GM12878 (cell line): Measurements from ENCODE around the gene NDC80. TPM values are rescaled to one million over a fixed set of nuclear protein-coding genes. Genes with fewer than 3 reads are reported as not detected.

Experiments
- ATAC-seq: fragments of 200-7000 bp; cut with Tn5 transposase; 3 replicates; pipeline ENCODE4 v1.9.1; 2020; ENCODE audit warnings: mild to moderate bottlenecking, moderate library complexity
- BruUV-seq: library from RNA; stranded (reverse); fragments of 400-500 nt; replicated peaks from 2 replicates; lab custom pipeline; 2021; lab: Mats Ljungman, UMichigan
- CTCF ChIA-PET: fragments of 300-600 bp; sonication (Branson Sonifier 250); formaldehyde crosslinking; extraction: SDS; loops from one replicate; lab custom pipeline; 2021; ENCODE audit warnings: inconsistent platforms; lab: Yijun Ruan, JAX
- POLR2A ChIA-PET: fragments of 350-600 bp; formaldehyde crosslinking; extraction: SDS; loops from one replicate; lab custom pipeline; 2021; ENCODE audit warnings: inconsistent platforms; lab: Charles Lee
- RAD21 ChIA-PET: fragments of 300-600 bp; sonication (Branson Sonifier 250); formaldehyde crosslinking; loops from one replicate; lab custom pipeline; 2023; ENCODE audit warnings: antibody characterized with exemption; ENCODE audit not compliant: unreplicated experiment; lab: Charles Lee
- SMC1A ChIA-PET: fragments of 300-600 bp; sonication (Branson Sonifier 250); formaldehyde crosslinking; loops from one replicate; lab custom pipeline; 2023; ENCODE audit not compliant: unreplicated experiment, uncharacterized antibody; lab: Charles Lee
- DNase-seq: peaks from one replicate; pipeline ENCODE4 v3.0.0-alpha.2; 2011; ENCODE audit warnings: low read depth, low spot score
- FAIRE-seq: peaks from 3 replicates; lab custom pipeline; 2011; peaks lifted over from hg19 to GRCh38; lab: Jason Lieb, UNC
- H2AFZ ChIP-seq: 2 replicates; pipeline ENCODE4 v1.6.0; 2011; ENCODE audit warnings: low read depth, low read length, control low read depth; ENCODE audit not compliant: control insufficient read depth
- H3K27ac ChIP-seq: 2 replicates; pipeline ENCODE4 v1.5.1; 2011; ENCODE audit warnings: control low read depth; ENCODE audit not compliant: control insufficient read depth, insufficient read depth
- H3K27me3 ChIP-seq, 2 experiments: replicated peaks in 1 of 2; 2 replicates each; pipeline versions ENCODE4 v1.6.0 to v1.6.1; 2011; ENCODE audit warnings: low read length in 1 of 2; ENCODE audit not compliant: control insufficient read depth in 2 of 2, insufficient read depth in 2 of 2
- H3K36me3 ChIP-seq, 2 experiments: 2 replicates each; pipeline ENCODE4 v1.5.1; 2011; ENCODE audit warnings: low read length in 1 of 2; ENCODE audit not compliant: control insufficient read depth in 2 of 2, insufficient read depth in 2 of 2
- H3K4me1 ChIP-seq: 2 replicates; pipeline ENCODE4 v1.6.1; 2011; ENCODE audit warnings: mild to moderate bottlenecking, low read length, moderate library complexity, mixed read lengths; ENCODE audit not compliant: control insufficient read depth, insufficient read depth
- H3K4me2 ChIP-seq: 2 replicates; pipeline ENCODE4 v1.6.0; 2011; ENCODE audit warnings: control low read depth; ENCODE audit not compliant: control insufficient read depth, insufficient read depth
- H3K4me3 ChIP-seq: fragments of 200-600 bp; sonication (generic); 2 replicates; pipeline ENCODE4 v1.5.1; 2016
- H3K79me2 ChIP-seq: 2 replicates; pipeline ENCODE4 v1.6.0; 2011; ENCODE audit warnings: low read length; ENCODE audit not compliant: control insufficient read depth, insufficient read depth
- H3K9ac ChIP-seq: 2 replicates; pipeline ENCODE4 v1.8.0; 2011; ENCODE audit warnings: low read length, control low read depth, mixed read lengths; ENCODE audit not compliant: control insufficient read depth, insufficient read depth
- H3K9me3 ChIP-seq: replicated peaks from 3 replicates; pipeline ENCODE4 v1.5.1; 2011; ENCODE audit warnings: mild to moderate bottlenecking, low read length; ENCODE audit not compliant: control insufficient read depth, insufficient read depth
- H4K20me1 ChIP-seq: 2 replicates; pipeline ENCODE4 v1.6.0; 2011; ENCODE audit not compliant: control insufficient read depth, insufficient read depth
- BCLAF1 ChIP-seq: fragments of 450-650 bp; IDR thresholded peaks from 2 replicates; pipeline ENCODE4 v1.6.1; 2017; ENCODE audit warnings: antibody characterized with exemption, mild to moderate bottlenecking, moderate library complexity
- KLF5 ChIP-seq: fragments of 450-650 bp; IDR thresholded peaks from 2 replicates; pipeline ENCODE4 v1.6.1; 2014; ENCODE audit warnings: mild to moderate bottlenecking; ENCODE audit not compliant: partially characterized antibody
- POLR2A ChIP-seq: IDR thresholded peaks from 2 replicates; pipeline ENCODE4 v1.6.1; 2011; ENCODE audit warnings: low read depth, mild to moderate bottlenecking, low read length
- POLR2AphosphoS5 ChIP-seq: IDR thresholded peaks from 2 replicates; pipeline ENCODE4 v1.6.1; 2011; ENCODE audit warnings: mild to moderate bottlenecking, low read length, inconsistent platforms
- RELA ChIP-seq: fragments of 450-650 bp; IDR thresholded peaks from 2 replicates; pipeline ENCODE4 v1.8.0; 2014; ENCODE audit warnings: borderline replicate concordance; ENCODE audit not compliant: partially characterized antibody
- RUNX3 ChIP-seq: IDR thresholded peaks from 2 replicates; pipeline ENCODE4 v1.6.1; 2012; ENCODE audit warnings: low read length, inconsistent platforms
- SKIL ChIP-seq: fragments of 450-650 bp; IDR thresholded peaks from 2 replicates; pipeline ENCODE4 v1.6.1; 2017; ENCODE audit warnings: mild to moderate bottlenecking, low read depth, inconsistent platforms; ENCODE audit not compliant: poor library complexity, severe bottlenecking
- TCF3 ChIP-seq: IDR thresholded peaks from 2 replicates; pipeline ENCODE4 v1.6.1; 2012; ENCODE audit warnings: low read depth, mild to moderate bottlenecking, low read length, borderline replicate concordance; ENCODE audit not compliant: insufficient read depth
- ZBTB40 ChIP-seq: fragments of 450-650 bp; IDR thresholded peaks from 2 replicates; pipeline ENCODE4 v1.6.1; 2016; ENCODE audit warnings: mild to moderate bottlenecking, moderate library complexity, borderline replicate concordance
- WGBS: methylation state at CpG from one replicate; pipeline ENCODE4 v1.1.6; 2016; ENCODE audit warnings: low lambda C conversion rate; ENCODE audit not compliant: insufficient replicate concordance, insufficient coverage; ENCODE audit errors: missing lambda C conversion rate; 5-methylcytosine and 5-hydroxymethylcytosine counted together
- in situ Hi-C: fragments of 300-500 bp; cut with MboI; formaldehyde crosslinking; loops from 9 replicates; pipeline ENCODE4 v1.14.3; 2018; ENCODE audit warnings: mixed read lengths
- intact Hi-C: fragments of 100-400 bp; cut with micrococcal nuclease; formaldehyde crosslinking; loops from one replicate; pipeline ENCODE4 v1.14.2; 2022; ENCODE audit not compliant: unreplicated experiment
- polyA plus RNA-seq, 11 experiments: library from polyadenylated mRNA; depleted of rRNA in 4 of 11; unstranded in 6 of 11; stranded (reverse) in 5 of 11; fragments of >200 nt; fragmentation: Nextera tagmentation in 4 of 11; fragmentation: Illumina TruSeq in 1 of 11; extraction: Ambion mirVana in 4 of 11; extraction: Trizol in 1 of 11; gene quantifications; 1 replicate in 1 of 11; 2 replicates in 10 of 11; pipeline versions ENCODE4 v1.2.1 to v1.2.3, GENCODE V29; 2011 to 2016; ENCODE audit warnings: inconsistent platforms in 2 of 11, missing spikeins in 2 of 11, low read depth in 1 of 11
- total RNA-seq, 4 experiments: library from RNA; depleted of rRNA in 3 of 4; stranded (reverse); fragments of >200 nt in 3 of 4; fragmentation: Illumina TruSeq in 1 of 4; extraction: Trizol in 1 of 4; gene quantifications; 2 replicates each; pipeline versions ENCODE4 v1.2.1 to v1.2.3, GENCODE V29; 2013 to 2021

NDC80 gene
- total and polyA plus RNA-seq, 10 of the 15 experiments (the other 5 are each of a cell fraction or from before 2014, with no cell fraction given), result 36.5 to 80.8 (median 54.7) TPM

DNA sequence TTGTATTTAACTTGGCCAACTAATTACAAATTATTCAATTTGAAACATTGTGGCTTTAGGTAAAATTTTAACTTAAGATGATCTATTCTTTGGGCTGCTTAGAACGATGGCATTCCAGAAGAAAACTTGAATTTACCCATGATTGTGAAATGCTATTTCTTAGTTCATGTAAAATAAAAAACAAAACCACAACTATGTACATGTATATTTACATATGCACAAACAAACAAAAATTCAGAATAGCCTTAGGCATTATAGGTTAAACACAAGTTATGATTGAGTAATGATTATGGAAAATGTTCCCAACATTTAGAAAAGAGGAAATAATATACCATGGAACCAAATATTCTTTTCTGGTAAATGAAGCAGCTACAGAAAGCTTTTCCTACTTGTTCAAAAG lies 80.6 kb downstream of the NDC80 start:
- no peaks in the 10 kb centered on the region for H3K9me3 ChIP-seq
- RAD21 ChIA-PET, result interaction anchor here (0.6 to 1.2 kb wide), 2 partner anchors 27 to 46 kb away, joined by 4 read pairs; no protein-coding TSS in a partner anchor

More for the DNA sequence above, 80.6 kb downstream of the NDC80 start:
- FAIRE-seq (no peak), ATAC-seq (no peak), DNase-seq (no peak)
- 93% methylated on average over 1 of the region's 1 CpG for WGBS
- no TSS peak for BruUV-seq
- intact Hi-C loops, result loop anchor here (10.0 kb wide), 1 partner anchor 323 kb away; no protein-coding TSS in a partner anchor
- CTCF ChIA-PET, result interaction anchor here (0.9 to 1.9 kb wide), 2 partner anchors 10 to 25 kb away, joined by 3 to 8 read pairs; no protein-coding TSS in a partner anchor
- Histone ChIP-seq H3K27me3 (no peaks in the 10 kb centered on the region), H4K20me1 (no peaks in the 10 kb centered on the region), H3K4me1 (no peaks in the 10 kb centered on the region), H3K9ac (no peak overlapping the region), H3K4me2 (no peak overlapping the region), H3K4me3 (no peak overlapping the region), H3K79me2 (peaks cover 17% of the 10 kb centered on the region), H2AFZ (no peak overlapping the region), H3K27ac (no peak overlapping the region), H3K36me3 (no peaks in the 10 kb centered on the region)
- POLR2A ChIA-PET, result interaction anchor here (0.7 kb wide), 1 partner anchor 308 kb away, joined by 6 read pairs; no protein-coding TSS in a partner anchor
- in situ Hi-C loops, result no loop called here
- SMC1A ChIA-PET, result interaction anchor here (1.3 to 4.2 kb wide), 3 partner anchors 10 to 103 kb away, joined by 3 to 29 read pairs (median 11); no protein-coding TSS in a partner anchor
- TF ChIP-seq RELA (no peak), POLR2A (no peak), BCLAF1 (no peak), TCF3 (no peak), RUNX3 (no peak), POLR2AphosphoS5 (no peak), SKIL (no peak), ZBTB40 (no peak), KLF5 (no peak)
